PC-3 (cell line): ENCODE data around the gene TGFBR3.

ENCODE experiments used
- EZH2 ChIP-seq: fragments of 300-600 bp; sonication (generic); IDR thresholded peaks from one replicate; pipeline ENCODE4 v1.6.1; 2017; ENCODE audit warnings: antibody characterized with exemption, mild to moderate bottlenecking, low read length; ENCODE audit not compliant: unreplicated experiment
- TF ChIP-seq, protein P1 (sequence below): fragments of 300-600 bp; sonication (generic); conservative IDR thresholded peaks from 2 replicates; pipeline ENCODE4 v1.5.1; 2017; ENCODE audit warnings: antibody characterized with exemption, low read depth, mild to moderate bottlenecking, low read length

DNA sequence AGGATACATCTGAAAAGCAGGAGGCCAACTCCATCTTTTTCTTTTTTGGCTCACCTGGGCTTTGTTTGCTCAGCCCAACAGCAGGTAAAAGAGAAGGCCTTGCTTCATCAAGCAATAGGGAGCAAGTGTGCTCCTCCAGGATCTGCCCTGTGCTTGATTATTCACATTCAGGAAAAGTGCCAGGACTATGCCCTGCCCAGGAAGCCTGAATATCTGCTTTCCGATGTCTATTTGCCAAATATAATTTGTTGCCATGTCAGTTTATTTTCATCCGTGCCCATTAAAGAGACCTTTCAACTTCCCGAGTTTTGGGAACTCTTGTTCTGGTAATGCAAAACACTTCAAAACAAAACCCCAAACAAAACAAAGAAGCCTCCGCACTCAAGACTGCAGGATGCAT is 200.0 kb downstream of the TGFBR3 start:
- TF ChIP-seq, protein P1, sequence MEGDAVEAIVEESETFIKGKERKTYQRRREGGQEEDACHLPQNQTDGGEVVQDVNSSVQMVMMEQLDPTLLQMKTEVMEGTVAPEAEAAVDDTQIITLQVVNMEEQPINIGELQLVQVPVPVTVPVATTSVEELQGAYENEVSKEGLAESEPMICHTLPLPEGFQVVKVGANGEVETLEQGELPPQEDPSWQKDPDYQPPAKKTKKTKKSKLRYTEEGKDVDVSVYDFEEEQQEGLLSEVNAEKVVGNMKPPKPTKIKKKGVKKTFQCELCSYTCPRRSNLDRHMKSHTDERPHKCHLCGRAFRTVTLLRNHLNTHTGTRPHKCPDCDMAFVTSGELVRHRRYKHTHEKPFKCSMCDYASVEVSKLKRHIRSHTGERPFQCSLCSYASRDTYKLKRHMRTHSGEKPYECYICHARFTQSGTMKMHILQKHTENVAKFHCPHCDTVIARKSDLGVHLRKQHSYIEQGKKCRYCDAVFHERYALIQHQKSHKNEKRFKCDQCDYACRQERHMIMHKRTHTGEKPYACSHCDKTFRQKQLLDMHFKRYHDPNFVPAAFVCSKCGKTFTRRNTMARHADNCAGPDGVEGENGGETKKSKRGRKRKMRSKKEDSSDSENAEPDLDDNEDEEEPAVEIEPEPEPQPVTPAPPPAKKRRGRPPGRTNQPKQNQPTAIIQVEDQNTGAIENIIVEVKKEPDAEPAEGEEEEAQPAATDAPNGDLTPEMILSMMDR, result no peak
- TF ChIP-seq EZH2, result no peak
